GM23338 (cell line): ENCODE results near the gene WBP2NL. TPM values are rescaled to one million over a fixed set of nuclear protein-coding genes. Genes with fewer than 3 reads are reported as not detected.
A peak's percentile ranks its signal among the peaks of the same experiment; 100 is the strongest.

ENCODE experiments used
- ATAC-seq: fragments of 200-7000 bp; cut with Tn5 transposase; 3 replicates; pipeline ENCODE4 v1.9.1; 2020
- DNase-seq: peaks from one replicate; pipeline ENCODE4 v3.0.0-alpha.2; 2015; ENCODE audit warnings: low spot score
- H2AFZ ChIP-seq: fragments of 200-600 bp; sonication (generic); 2 replicates; pipeline ENCODE4 v1.8.0; 2016; ENCODE audit warnings: antibody characterized with exemption, mild to moderate bottlenecking, moderate library complexity
- H3F3A ChIP-seq: fragments of 200-600 bp; sonication (generic); replicated peaks from 2 replicates; pipeline ENCODE4 v1.8.0; 2017; ENCODE audit warnings: antibody characterized with exemption, mixed run types, low read depth
- H3K27ac ChIP-seq: fragments of 200-600 bp; sonication (generic); 2 replicates; pipeline ENCODE4 v1.6.1; 2016; ENCODE audit warnings: low read depth
- H3K27me3 ChIP-seq: fragments of 200-600 bp; sonication (generic); 2 replicates; pipeline ENCODE4 v1.8.0; 2016; ENCODE audit warnings: mild to moderate bottlenecking, mixed run types, moderate library complexity; ENCODE audit not compliant: insufficient read depth
- H3K36me3 ChIP-seq: fragments of 200-600 bp; sonication (generic); 2 replicates; pipeline ENCODE4 v1.8.0; 2016; ENCODE audit warnings: mild to moderate bottlenecking; ENCODE audit not compliant: insufficient read depth
- H3K4me1 ChIP-seq: fragments of 200-600 bp; sonication (generic); 2 replicates; pipeline ENCODE4 v1.8.0; 2016; ENCODE audit warnings: mild to moderate bottlenecking, moderate library complexity; ENCODE audit not compliant: insufficient read depth
- H3K4me2 ChIP-seq: fragments of 200-600 bp; sonication (generic); 2 replicates; pipeline ENCODE4 v1.7.1; 2017; ENCODE audit warnings: mixed run types
- H3K4me3 ChIP-seq: fragments of 200-600 bp; sonication (generic); 2 replicates; pipeline ENCODE4 v1.6.1; 2016; ENCODE audit warnings: mixed run types
- H3K79me2 ChIP-seq: fragments of 200-600 bp; sonication (generic); replicated peaks from 2 replicates; pipeline ENCODE4 v1.8.0; 2017; ENCODE audit warnings: mild to moderate bottlenecking; ENCODE audit not compliant: insufficient read depth
- H3K9me2 ChIP-seq: fragments of 200-600 bp; sonication (generic); 2 replicates; pipeline ENCODE4 v1.8.0; 2017; ENCODE audit not compliant: insufficient read depth
- H4K20me1 ChIP-seq: fragments of 200-600 bp; sonication (generic); replicated peaks from 2 replicates; pipeline ENCODE4 v1.8.0; 2017; ENCODE audit warnings: mild to moderate bottlenecking; ENCODE audit not compliant: insufficient read depth
- H3K27ac Mint-ChIP-seq: 2 replicates; pipeline ENCODE4 v1.8.0; 2020; ENCODE audit warnings: inconsistent platforms, mild to moderate bottlenecking, moderate library complexity, mixed read lengths
- H3K27me3 Mint-ChIP-seq: 3 replicates; pipeline ENCODE4 v1.8.0; 2022; ENCODE audit warnings: low read depth, mild to moderate bottlenecking, moderate library complexity, mixed read lengths, inconsistent platforms; ENCODE audit not compliant: insufficient read depth, poor library complexity
- H3K36me3 Mint-ChIP-seq: 3 replicates; pipeline ENCODE4 v1.8.0; 2021; ENCODE audit warnings: low read depth, mild to moderate bottlenecking, inconsistent platforms, moderate library complexity, mixed read lengths
- H3K4me1 Mint-ChIP-seq: 3 replicates; pipeline ENCODE4 v1.8.0; 2020; ENCODE audit warnings: mild to moderate bottlenecking, inconsistent platforms, mixed read lengths
- H3K4me3 Mint-ChIP-seq: 3 replicates; pipeline ENCODE4 v1.8.0; 2021; ENCODE audit warnings: moderate library complexity, mild to moderate bottlenecking, inconsistent platforms, mixed read lengths
- H3K9me3 Mint-ChIP-seq: 3 replicates; pipeline ENCODE4 v1.8.0; 2020; ENCODE audit warnings: moderate library complexity, mild to moderate bottlenecking, inconsistent platforms, mixed read lengths
- ETS1 ChIP-seq: IDR thresholded peaks from 2 replicates; pipeline ENCODE4 v1.6.1; 2016; ENCODE audit warnings: antibody characterized with exemption
- EZH2phosphoT487 ChIP-seq: fragments of 200-600 bp; sonication (generic); IDR thresholded peaks from one replicate; pipeline ENCODE4 v1.8.1; 2018; ENCODE audit warnings: antibody characterized with exemption; ENCODE audit not compliant: unreplicated experiment
- JUNB ChIP-seq: IDR thresholded peaks from one replicate; pipeline ENCODE4 v1.6.1; 2016; ENCODE audit warnings: antibody characterized with exemption; ENCODE audit not compliant: unreplicated experiment
- NANOG ChIP-seq: IDR thresholded peaks from 2 replicates; pipeline ENCODE4 v1.6.1; 2016; ENCODE audit warnings: antibody characterized with exemption, borderline replicate concordance
- ZNF114 ChIP-seq: fragments of 250-450 bp; sonication (Bioruptor Pico); IDR thresholded peaks from 2 replicates; pipeline ENCODE4 v1.5.0; 2020; ENCODE audit warnings: mild to moderate bottlenecking, moderate library complexity
- ZNF331 ChIP-seq: fragments of 250-450 bp; sonication (Bioruptor Pico); IDR thresholded peaks from 2 replicates; pipeline ENCODE4 v1.5.0; 2020; ENCODE audit warnings: low read depth, mild to moderate bottlenecking, moderate library complexity
- ZNF462 ChIP-seq: fragments of 250-450 bp; sonication (Bioruptor Pico); IDR thresholded peaks from 2 replicates; pipeline ENCODE4 v1.5.0; 2020; ENCODE audit warnings: mild to moderate bottlenecking, moderate library complexity
- polyA plus RNA-seq: library from polyadenylated mRNA; unstranded; fragments of >200 nt; fragmentation: Nextera tagmentation; extraction: Ambion mirVana; gene quantifications from 2 replicates; pipeline ENCODE4 v1.2.1, GENCODE V29; 2016
- total RNA-seq: library from RNA; depleted of rRNA; stranded (reverse); fragments of >200 nt; shearing (Covaris generic); gene quantifications from 2 replicates; pipeline ENCODE4 v1.2.3, GENCODE V29; 2014

The WBP2NL gene
- total and polyA plus RNA-seq, 2 experiments from 2014 or later = 0.14 TPM; not detected in 1

- H3K9me2 ChIP-seq = no peaks in the 10 kb centered on the region; the same call in 1 of the 2 replicates
- H3K4me2 ChIP-seq = no peak overlapping the region
- peaks cover 14% of the 10 kb centered on the region for H3F3A ChIP-seq
- no peak for DNase-seq
- no peak overlapping the region for H2AFZ ChIP-seq
- H3K36me3 Mint-ChIP-seq = peaks cover 47% of the 10 kb centered on the region
- H3K36me3 ChIP-seq = no peaks in the 10 kb centered on the region; the same call in 1 of the 2 replicates
- no peak for ATAC-seq
- peaks cover 6% of the 10 kb centered on the region; the same call in 2 of the 3 replicates for H3K9me3 Mint-ChIP-seq
- peak overlapping the region; percentile 15; the same call in 1 of the 2 replicates for H3K27ac Mint-ChIP-seq
- peaks cover 25% of the 10 kb centered on the region for H3K27me3 Mint-ChIP-seq
- no peak overlapping the region for H3K4me3 Mint-ChIP-seq
- H3K4me1 ChIP-seq = peaks cover 31% of the 10 kb centered on the region
- no peak overlapping the region for H3K27ac ChIP-seq
- H4K20me1 ChIP-seq = no peaks in the 10 kb centered on the region
- H3K79me2 ChIP-seq = no peaks in the 10 kb centered on the region
- no peak overlapping the region for H3K4me3 ChIP-seq
- TF ChIP-seq ETS1 = no peak
- TF ChIP-seq ZNF114 (CRISPR knock-in tag) = no peak
- TF ChIP-seq NANOG = no peak
- no peak for TF ChIP-seq EZH2phosphoT487
- no peak for TF ChIP-seq JUNB
- no peak for TF ChIP-seq ZNF331 (CRISPR knock-in tag)
- TF ChIP-seq ZNF462 (CRISPR knock-in tag) = no peak
- H3K4me1 Mint-ChIP-seq = peaks cover 24% of the 10 kb centered on the region
- no peaks in the 10 kb centered on the region for H3K27me3 ChIP-seq
Observed at GRCh38 chr22:42067671-42068251, 69.2 kb downstream of the WBP2NL start.
